Thoracic aorta (tissue), 2 donors: ENCODE data around the gene SIX5. TPM values are rescaled to one million over a fixed set of nuclear protein-coding genes. Genes with fewer than 3 reads are reported as not detected.

Source experiments
- ATAC-seq: fragments of 150-250 bp; one replicate; pipeline ENCODE4 v1.8.0; 2017; ENCODE audit warnings: low read depth; ENCODE audit not compliant: insufficient number of reproducible peaks, low FRiP score
- DNase-seq: peaks from one replicate; pipeline ENCODE4 v3.0.0-alpha.2; 2020; ENCODE audit warnings: low spot score
- H3K27ac ChIP-seq, 2 donors: fragments of 200-600 bp; sonication (generic); 1 replicate in 1 of 2; 2 replicates in 1 of 2; pipeline ENCODE4 v1.5.1; 2016; ENCODE audit warnings: mild to moderate bottlenecking in 2 of 2, moderate library complexity in 2 of 2
- H3K27me3 ChIP-seq: fragments of 200-600 bp; sonication (generic); replicated peaks from 2 replicates; pipeline ENCODE4 v1.6.0; 2016; ENCODE audit warnings: mild to moderate bottlenecking; ENCODE audit not compliant: insufficient read depth
- H3K36me3 ChIP-seq: fragments of 200-600 bp; sonication (generic); one replicate; pipeline ENCODE4 v1.5.1; 2016
- H3K4me1 ChIP-seq, 2 donors: fragments of 200-600 bp; sonication (generic); 1 replicate in 1 of 2; 2 replicates in 1 of 2; pipeline versions ENCODE4 v1.5.1 to v1.6.0; 2016; ENCODE audit warnings: low read depth in 2 of 2, mild to moderate bottlenecking in 1 of 2; ENCODE audit not compliant: control insufficient read depth in 1 of 2
- H3K4me3 ChIP-seq: fragments of 200-600 bp; sonication (generic); 2 replicates; pipeline ENCODE4 v1.5.1; 2016; ENCODE audit warnings: mild to moderate bottlenecking
- H3K9me3 ChIP-seq: fragments of 200-600 bp; sonication (generic); 2 replicates; pipeline ENCODE4 v1.5.1; 2016
- total RNA-seq, 2 donors: library from RNA; depleted of rRNA; stranded (reverse); fragments of >200 nt; gene quantifications; one replicate each; pipeline versions ENCODE4 v1.1.0 to v1.2.3, GENCODE V29; 2016
- TF ChIP-seq, protein P1 (sequence below): fragments of 200-600 bp; sonication (generic); IDR thresholded peaks from one replicate; pipeline ENCODE4 v1.5.1; 2019; ENCODE audit warnings: antibody characterized with exemption

SIX5 gene
- total RNA-seq, 2 donors from 2014 or later: 15.0 to 29.9 TPM

DNA sequence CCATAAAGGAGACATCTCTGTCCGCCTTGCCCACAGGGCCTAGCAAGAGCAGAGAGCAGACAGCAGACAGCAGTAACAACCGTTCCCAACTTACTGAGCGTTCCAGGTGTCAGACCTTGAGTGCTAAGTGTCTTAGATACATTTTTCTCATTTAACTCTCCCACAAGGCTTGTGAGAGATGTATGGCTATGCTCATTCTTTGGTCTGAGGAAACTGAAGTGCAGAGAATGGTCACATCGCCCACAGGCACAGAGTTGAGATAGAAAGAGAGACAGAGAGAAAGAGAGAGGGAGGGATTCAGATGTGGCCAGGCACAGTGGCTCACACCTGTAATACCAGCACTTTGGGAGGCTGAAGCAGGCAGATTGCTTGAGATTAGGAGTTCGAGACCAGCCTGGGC, 21.5 kb downstream of the SIX5 start:
- ATAC-seq: no peak
- DNase-seq: no peak
- TF ChIP-seq, protein P1, sequence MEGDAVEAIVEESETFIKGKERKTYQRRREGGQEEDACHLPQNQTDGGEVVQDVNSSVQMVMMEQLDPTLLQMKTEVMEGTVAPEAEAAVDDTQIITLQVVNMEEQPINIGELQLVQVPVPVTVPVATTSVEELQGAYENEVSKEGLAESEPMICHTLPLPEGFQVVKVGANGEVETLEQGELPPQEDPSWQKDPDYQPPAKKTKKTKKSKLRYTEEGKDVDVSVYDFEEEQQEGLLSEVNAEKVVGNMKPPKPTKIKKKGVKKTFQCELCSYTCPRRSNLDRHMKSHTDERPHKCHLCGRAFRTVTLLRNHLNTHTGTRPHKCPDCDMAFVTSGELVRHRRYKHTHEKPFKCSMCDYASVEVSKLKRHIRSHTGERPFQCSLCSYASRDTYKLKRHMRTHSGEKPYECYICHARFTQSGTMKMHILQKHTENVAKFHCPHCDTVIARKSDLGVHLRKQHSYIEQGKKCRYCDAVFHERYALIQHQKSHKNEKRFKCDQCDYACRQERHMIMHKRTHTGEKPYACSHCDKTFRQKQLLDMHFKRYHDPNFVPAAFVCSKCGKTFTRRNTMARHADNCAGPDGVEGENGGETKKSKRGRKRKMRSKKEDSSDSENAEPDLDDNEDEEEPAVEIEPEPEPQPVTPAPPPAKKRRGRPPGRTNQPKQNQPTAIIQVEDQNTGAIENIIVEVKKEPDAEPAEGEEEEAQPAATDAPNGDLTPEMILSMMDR: no peak
- H3K27ac ChIP-seq: no peak overlapping the region
- H3K4me1 ChIP-seq: no peaks in the 10 kb centered on the region
- no peak overlapping the region for H3K4me3 ChIP-seq
- H3K27me3 ChIP-seq: no peaks in the 10 kb centered on the region
- H3K36me3 ChIP-seq: no peaks in the 10 kb centered on the region
- H3K9me3 ChIP-seq: no peaks in the 10 kb centered on the region

DNA sequence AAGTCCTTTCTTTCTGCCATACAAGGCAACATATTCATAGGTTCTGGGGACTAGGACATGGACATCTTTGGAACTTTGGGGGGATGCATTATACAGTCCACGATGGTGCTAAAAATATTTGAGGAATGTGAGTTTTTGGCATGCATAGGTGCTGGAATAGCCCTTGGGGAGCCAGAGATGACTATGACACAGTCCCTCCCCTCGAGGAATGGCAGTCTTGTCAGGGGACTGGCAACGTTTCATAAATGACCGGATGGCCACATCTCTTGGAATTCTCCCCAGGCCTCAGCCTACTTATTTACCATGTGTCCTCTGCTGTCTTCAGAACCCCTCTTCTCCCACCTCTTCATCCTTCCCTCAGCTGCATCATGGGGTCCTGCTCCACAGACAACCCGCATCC, 22.2 kb downstream of the SIX5 start:
- no peak for ATAC-seq
- Histone ChIP-seq H3K4me3 (no peak overlapping the region), H3K27me3 (no peaks in the 10 kb centered on the region), H3K27ac (no peak overlapping the region), H3K36me3 (no peaks in the 10 kb centered on the region), H3K4me1 (no peaks in the 10 kb centered on the region), H3K9me3 (no peaks in the 10 kb centered on the region)
- TF ChIP-seq, protein P1: no peak
- DNase-seq: no peak

DNA sequence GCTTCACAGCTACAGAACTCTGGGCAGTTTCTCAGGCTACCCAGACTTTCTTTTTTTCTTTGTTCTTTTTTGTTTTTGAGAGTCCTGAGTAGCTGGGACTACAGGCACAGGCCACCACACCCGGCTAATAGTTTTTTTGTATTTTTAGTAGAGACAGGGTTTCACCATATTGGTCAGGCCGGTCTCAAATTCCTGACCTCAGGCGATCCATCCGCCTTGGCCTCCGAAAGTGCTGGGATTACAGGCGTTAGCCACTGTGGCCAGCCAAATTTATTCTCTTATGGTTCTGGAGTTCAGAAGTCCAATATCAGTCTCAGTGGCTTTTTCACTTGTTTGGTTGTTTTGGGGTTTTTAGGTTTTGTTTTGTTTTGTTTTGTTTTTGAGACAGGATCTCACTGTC, 23.4 kb downstream of the SIX5 start:
- TF ChIP-seq, protein P1: no peak
- Histone ChIP-seq H3K9me3 (no peaks in the 10 kb centered on the region), H3K4me1 (no peaks in the 10 kb centered on the region), H3K4me3 (no peak overlapping the region), H3K36me3 (no peaks in the 10 kb centered on the region), H3K27me3 (no peaks in the 10 kb centered on the region), H3K27ac (no peak overlapping the region)
- DNase-seq (no peak), ATAC-seq (no peak)

DNA sequence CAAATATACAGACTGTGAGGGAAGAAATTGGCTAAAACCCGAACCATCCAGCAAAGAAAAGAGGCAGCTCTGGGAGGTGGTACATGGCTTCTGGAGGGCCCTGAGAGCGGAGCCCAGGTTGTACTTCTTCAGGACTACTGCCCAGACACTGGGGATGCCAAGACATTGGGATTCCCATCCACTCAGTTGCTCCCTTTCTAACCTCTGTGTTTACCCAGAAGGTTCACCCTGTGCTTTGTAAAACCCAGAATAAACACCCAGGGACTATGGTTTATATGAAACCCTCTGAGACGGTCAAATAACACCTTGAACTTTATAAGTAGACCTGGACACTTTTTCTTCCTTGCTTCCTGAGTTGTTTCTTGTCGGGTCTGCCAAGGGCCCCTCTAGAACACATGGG, 26.1 kb downstream of the SIX5 start:
- Histone ChIP-seq H3K27ac (no peak overlapping the region), H3K4me3 (no peak overlapping the region), H3K36me3 (no peaks in the 10 kb centered on the region), H3K9me3 (no peaks in the 10 kb centered on the region), H3K27me3 (no peaks in the 10 kb centered on the region), H3K4me1 (no peaks in the 10 kb centered on the region)
- DNase-seq (no peak), ATAC-seq (no peak)
- TF ChIP-seq, protein P1: no peak

DNA sequence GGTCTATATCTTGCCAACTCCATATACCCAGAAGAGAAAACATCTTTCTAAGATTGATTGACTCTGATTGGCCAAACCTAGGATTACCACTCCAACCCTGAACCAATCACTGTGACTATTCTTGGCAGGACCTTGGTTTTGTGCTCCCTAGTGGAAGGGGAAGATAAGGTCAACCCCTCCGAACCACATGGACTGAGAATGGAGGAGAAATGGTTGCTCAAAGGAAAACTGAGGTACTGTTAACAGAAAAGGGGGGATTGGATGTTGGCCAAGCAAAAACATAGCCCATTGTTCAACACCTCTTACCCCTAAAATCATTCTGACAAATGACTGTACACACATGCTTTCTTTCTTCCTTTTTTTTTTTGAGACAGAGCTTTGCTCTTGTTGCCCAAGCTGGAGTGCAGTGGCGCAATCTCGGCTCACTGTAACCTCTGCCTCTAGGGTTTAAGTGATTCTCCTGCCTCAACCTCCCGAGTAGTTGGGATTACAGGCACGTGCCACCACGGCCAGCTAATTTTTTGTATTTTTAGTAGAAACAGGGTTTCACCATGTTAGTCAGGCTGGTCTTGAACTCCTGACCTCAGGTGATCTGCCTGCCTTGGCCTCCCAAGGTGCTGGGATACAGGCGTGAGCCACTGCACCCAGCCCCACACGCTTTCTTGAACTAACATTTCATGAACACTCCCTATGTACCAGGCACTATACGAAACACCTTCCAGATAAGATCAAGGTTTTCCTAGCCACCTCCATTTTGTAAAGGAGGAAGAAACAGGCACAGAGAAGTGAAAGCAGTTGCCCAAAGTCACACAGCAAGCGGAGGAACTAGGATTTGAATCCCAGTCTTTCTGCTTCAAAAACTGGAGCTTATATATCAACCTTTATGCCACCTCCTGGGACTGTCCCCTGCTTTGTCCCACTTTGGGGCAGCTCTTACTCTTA, 29.3 kb downstream of the SIX5 start:
- Histone ChIP-seq H3K4me1 (no peaks in the 10 kb centered on the region), H3K4me3 (no peak overlapping the region), H3K27me3 (no peaks in the 10 kb centered on the region), H3K9me3 (no peaks in the 10 kb centered on the region), H3K36me3 (no peaks in the 10 kb centered on the region), H3K27ac (no peak overlapping the region)
- ATAC-seq (no peak), DNase-seq (no peak)
- TF ChIP-seq, protein P1: no peak
